Peyer's patch (tissue), 4 donors: ENCODE data around the gene ABR.

Source experiments
- POLR2A ChIP-seq, 2 donors: fragments of 450-650 bp; IDR thresholded peaks; one replicate each; pipeline ENCODE4 v1.5.1; 2017; ENCODE audit warnings: antibody characterized with exemption in 2 of 2, mild to moderate bottlenecking in 2 of 2, moderate library complexity in 2 of 2
- TF ChIP-seq, protein P1 (sequence below), 6 experiments: fragments of 450-650 bp in 4 of 6; fragments of 200-600 bp in 2 of 6; sonication (generic) in 1 of 6; IDR thresholded peaks; one replicate each; pipeline ENCODE4 v1.5.1; 2017 to 2019; ENCODE audit warnings: antibody characterized with exemption in 6 of 6, mild to moderate bottlenecking in 3 of 6, moderate library complexity in 1 of 6

GRCh38 chr17:1100382-1100781 is 79.4 kb downstream of the ABR start:
- TF ChIP-seq, protein P1, sequence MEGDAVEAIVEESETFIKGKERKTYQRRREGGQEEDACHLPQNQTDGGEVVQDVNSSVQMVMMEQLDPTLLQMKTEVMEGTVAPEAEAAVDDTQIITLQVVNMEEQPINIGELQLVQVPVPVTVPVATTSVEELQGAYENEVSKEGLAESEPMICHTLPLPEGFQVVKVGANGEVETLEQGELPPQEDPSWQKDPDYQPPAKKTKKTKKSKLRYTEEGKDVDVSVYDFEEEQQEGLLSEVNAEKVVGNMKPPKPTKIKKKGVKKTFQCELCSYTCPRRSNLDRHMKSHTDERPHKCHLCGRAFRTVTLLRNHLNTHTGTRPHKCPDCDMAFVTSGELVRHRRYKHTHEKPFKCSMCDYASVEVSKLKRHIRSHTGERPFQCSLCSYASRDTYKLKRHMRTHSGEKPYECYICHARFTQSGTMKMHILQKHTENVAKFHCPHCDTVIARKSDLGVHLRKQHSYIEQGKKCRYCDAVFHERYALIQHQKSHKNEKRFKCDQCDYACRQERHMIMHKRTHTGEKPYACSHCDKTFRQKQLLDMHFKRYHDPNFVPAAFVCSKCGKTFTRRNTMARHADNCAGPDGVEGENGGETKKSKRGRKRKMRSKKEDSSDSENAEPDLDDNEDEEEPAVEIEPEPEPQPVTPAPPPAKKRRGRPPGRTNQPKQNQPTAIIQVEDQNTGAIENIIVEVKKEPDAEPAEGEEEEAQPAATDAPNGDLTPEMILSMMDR (IDR thresholded peaks at IDR 0.05): no peak
- TF ChIP-seq POLR2A (IDR thresholded peaks at IDR 0.05): no peak
